Endothelial cell (in vitro differentiated cells): ENCODE results near the gene OR2AT4. TPM values are rescaled to one million over a fixed set of nuclear protein-coding genes. Genes with fewer than 3 reads are reported as not detected.
A peak's percentile ranks its signal among the peaks of the same experiment; 100 is the strongest.

Source experiments
- DNase-seq: peaks from one replicate; pipeline ENCODE4 v3.0.0; 2021; ENCODE audit warnings: low spot score
- H3K27ac Mint-ChIP-seq: one replicate; pipeline ENCODE4 v1.8.0; 2021; ENCODE audit warnings: mixed read lengths, inconsistent platforms; ENCODE audit not compliant: unreplicated experiment
- H3K27me3 Mint-ChIP-seq: one replicate; pipeline ENCODE4 v1.8.0; 2021; ENCODE audit warnings: mild to moderate bottlenecking, moderate library complexity, mixed read lengths, inconsistent platforms; ENCODE audit not compliant: unreplicated experiment
- H3K36me3 Mint-ChIP-seq: one replicate; pipeline ENCODE4 v1.8.0; 2021; ENCODE audit warnings: mild to moderate bottlenecking, low read depth, mixed read lengths, inconsistent platforms; ENCODE audit not compliant: unreplicated experiment
- H3K4me1 Mint-ChIP-seq: one replicate; pipeline ENCODE4 v1.8.0; 2021; ENCODE audit warnings: mild to moderate bottlenecking, mixed read lengths, inconsistent platforms; ENCODE audit not compliant: unreplicated experiment
- H3K4me3 Mint-ChIP-seq: one replicate; pipeline ENCODE4 v1.8.0; 2021; ENCODE audit warnings: mild to moderate bottlenecking, mixed read lengths, inconsistent platforms; ENCODE audit not compliant: unreplicated experiment
- H3K9me3 Mint-ChIP-seq: one replicate; pipeline ENCODE4 v1.8.0; 2021; ENCODE audit warnings: mixed read lengths, inconsistent platforms; ENCODE audit not compliant: unreplicated experiment
- CTCF ChIP-seq: fragments of 200-600 bp; sonication (generic); IDR thresholded peaks from one replicate; pipeline ENCODE4 v1.5.0; 2021; ENCODE audit warnings: antibody characterized with exemption; ENCODE audit not compliant: unreplicated experiment
- total RNA-seq: library from RNA; stranded (reverse); fragmentation: NEBNext Ultra II Directional; extraction: Animal tissue kit (Norgen Biotek cat#: 25700); gene quantifications from one replicate; pipeline ENCODE4 v1.2.1, GENCODE V29; 2021; ENCODE audit not compliant: unreplicated experiment

Gene OR2AT4
- total RNA-seq, 1 donor from 2014 or later, result 0.08 TPM

- Mint-ChIP-seq H3K27ac (no peak overlapping the region), H3K9me3 (no peaks in the 10 kb centered on the region), H3K4me3 (peak overlapping the region; percentile 3), H3K4me1 (peaks cover 27% of the 10 kb centered on the region), H3K36me3 (peaks cover 3% of the 10 kb centered on the region), H3K27me3 (peaks cover 9% of the 10 kb centered on the region)
- TF ChIP-seq CTCF, result no peak
- peak; percentile 35 for DNase-seq
These were observed 46.2 kb upstream of the OR2AT4 start for GRCh38 chr11:75142714-75143419.

DNA sequence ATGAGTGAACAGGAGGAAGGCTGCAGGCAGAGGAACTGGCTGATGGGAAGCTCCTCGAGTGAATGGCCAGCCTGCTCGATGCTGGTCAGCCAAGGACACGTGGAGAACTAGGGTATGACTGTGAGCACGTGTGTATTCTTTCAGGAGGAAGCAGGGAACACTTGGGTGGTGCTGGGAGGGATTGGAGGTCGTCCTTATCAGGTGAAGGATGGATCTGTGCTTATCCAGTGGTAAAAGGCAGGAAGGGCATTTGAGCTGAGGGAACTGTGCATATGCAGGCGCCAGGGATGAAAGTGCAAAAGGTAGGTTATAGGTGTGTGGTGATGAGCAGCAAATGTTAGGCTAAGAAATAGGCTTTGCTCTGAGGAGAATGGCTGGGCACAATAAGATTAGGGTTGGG is 44.5 kb upstream of the OR2AT4 start:
- Mint-ChIP-seq H3K27ac (no peak overlapping the region), H3K27me3 (peaks cover 14% of the 10 kb centered on the region), H3K4me3 (no peak overlapping the region), H3K4me1 (peaks cover 17% of the 10 kb centered on the region), H3K9me3 (no peaks in the 10 kb centered on the region), H3K36me3 (peaks cover 8% of the 10 kb centered on the region)
- DNase-seq, result no peak
- no peak for TF ChIP-seq CTCF

DNA sequence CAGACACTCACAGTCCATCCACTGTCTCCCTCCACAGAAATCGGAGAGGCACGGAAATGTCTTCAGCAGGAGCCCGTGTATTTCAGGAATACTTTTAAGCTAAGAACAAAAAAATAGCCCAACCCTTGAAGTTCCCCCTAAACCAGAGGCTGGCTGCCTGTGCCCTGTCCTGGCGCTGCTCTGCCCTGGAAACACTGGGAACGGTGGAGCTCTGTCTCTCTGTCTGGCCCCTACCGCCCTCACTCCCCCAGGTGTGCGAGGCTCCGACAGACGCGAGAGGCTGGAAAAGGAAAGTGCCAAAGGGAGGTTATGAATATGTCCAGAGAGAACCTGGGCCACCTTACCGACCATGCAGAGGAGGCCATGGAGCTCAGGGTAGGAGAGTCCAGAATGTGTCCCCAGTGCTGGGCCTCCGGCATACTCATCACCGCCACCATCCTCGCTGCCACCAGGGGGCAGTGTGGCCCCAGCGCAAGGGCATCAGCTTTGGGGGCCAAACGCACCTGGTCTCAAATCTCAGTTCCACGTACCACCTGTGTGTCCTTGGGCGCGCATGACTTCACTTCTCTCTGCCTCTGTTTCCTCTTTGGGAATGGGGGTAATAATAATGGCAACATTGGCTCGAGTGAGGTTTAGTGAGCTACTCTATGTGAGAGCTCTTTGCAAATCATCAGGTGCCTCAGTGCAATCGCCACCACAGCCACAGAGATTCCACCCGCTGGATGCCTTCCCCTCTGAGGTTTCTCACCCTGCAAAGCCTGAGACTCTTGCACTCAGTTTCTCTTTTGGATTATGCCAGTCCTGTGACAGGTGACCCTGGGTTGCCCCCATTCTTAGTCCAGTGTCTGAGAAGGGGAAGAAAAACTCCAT is 43.8 kb upstream of the OR2AT4 start:
- Mint-ChIP-seq H3K27ac (no peak overlapping the region), H3K4me3 (no peak overlapping the region), H3K9me3 (no peaks in the 10 kb centered on the region), H3K4me1 (peaks cover 17% of the 10 kb centered on the region), H3K36me3 (peaks cover 8% of the 10 kb centered on the region), H3K27me3 (peaks cover 13% of the 10 kb centered on the region)
- peak; percentile 78 for DNase-seq
- TF ChIP-seq CTCF, result peak; percentile 95

DNA sequence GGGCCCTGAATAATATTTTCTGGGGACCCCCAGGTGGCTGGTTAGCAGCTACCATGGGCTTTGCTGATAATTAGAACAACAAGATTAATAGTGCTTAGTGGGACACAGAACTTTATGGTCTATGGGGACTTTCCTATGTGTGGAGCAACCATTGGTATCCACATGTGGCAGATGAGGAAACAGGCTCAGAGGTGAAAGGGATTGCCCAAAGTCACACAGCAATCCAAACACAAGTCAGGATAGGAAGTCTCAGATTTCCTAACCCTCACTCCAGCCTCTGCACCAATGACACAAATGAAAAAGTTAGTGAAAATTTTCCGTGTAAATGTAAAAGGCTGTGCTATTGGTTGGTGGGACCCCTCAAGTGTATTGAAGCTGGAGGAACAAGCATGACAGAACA is 39.0 kb upstream of the OR2AT4 start:
- Mint-ChIP-seq H3K9me3 (no peaks in the 10 kb centered on the region), H3K4me1 (peaks cover 4% of the 10 kb centered on the region), H3K27me3 (peaks cover 5% of the 10 kb centered on the region), H3K4me3 (no peak overlapping the region), H3K36me3 (peaks cover 5% of the 10 kb centered on the region), H3K27ac (no peak overlapping the region)
- no peak for TF ChIP-seq CTCF
- DNase-seq, result no peak
